ENCODE results near the gene ZNF423. TPM values are rescaled to one million over a fixed set of nuclear protein-coding genes. Genes with fewer than 3 reads are reported as not detected.

ZNF423 gene
- total and polyA plus RNA-seq, 10 donors, result 0.36 to 7.0 (median 3.7) TPM

DNA sequence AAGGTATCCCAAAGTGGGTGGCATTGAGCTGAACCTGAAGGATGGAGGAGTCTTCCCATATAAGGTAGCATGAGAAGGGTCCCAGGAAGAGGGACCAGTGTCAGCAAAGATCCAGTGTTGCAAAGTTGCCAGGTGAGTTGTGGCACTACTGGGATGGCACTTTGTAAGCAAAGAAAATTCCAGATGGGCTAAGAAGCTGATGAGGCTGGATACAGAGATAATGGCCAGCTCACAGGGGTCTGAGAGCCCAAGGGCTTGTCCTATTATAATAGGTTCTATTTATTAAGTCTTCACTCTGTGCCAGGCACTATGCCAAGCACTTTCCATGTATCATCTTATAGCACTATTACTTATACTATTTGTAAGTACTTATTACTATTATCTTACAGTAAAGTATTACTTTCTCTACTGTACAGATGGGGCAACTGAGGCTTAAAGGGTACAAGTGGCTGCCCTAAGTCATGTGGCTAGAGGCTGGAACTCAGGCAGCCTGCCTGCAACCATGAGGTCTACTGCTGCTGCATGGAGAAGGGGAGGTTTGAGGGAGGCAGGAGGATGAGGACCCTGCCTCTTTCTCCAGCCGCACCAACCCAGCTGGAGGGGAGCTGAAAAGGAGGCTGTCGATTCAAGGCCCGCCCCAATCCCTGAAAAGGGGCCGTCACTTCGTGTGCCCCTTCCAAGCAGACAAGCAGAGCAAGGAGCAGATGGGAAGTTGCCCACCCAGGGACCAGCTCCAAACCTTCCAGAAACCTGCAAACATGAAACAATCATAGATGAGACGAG is 395.8 kb downstream of the ZNF423 start:
- Histone ChIP-seq H3K36me3 (no peaks in the 10 kb centered on the region), H3K27ac (no peak overlapping the region), H3K9me3 (no peaks in the 10 kb centered on the region), H3K4me3 (no peak overlapping the region), H3K4me1 (peaks cover 0 to 26% (median 10%) of the 10 kb centered on the region in 6 donors), H3K27me3 (replicated peaks in 1 of 7) (peaks cover 0 to 23% (median 0%) of the 10 kb centered on the region in 7 donors)
- WGBS, 5 donors, result 80 to 92% (median 85%) methylated on average over 5 to 6 of the region's 6 CpGs
- intact Hi-C loops (cut with DNase I; ENCODE audit: low total_unique reads), result no loop called here
- TF ChIP-seq, protein P1, sequence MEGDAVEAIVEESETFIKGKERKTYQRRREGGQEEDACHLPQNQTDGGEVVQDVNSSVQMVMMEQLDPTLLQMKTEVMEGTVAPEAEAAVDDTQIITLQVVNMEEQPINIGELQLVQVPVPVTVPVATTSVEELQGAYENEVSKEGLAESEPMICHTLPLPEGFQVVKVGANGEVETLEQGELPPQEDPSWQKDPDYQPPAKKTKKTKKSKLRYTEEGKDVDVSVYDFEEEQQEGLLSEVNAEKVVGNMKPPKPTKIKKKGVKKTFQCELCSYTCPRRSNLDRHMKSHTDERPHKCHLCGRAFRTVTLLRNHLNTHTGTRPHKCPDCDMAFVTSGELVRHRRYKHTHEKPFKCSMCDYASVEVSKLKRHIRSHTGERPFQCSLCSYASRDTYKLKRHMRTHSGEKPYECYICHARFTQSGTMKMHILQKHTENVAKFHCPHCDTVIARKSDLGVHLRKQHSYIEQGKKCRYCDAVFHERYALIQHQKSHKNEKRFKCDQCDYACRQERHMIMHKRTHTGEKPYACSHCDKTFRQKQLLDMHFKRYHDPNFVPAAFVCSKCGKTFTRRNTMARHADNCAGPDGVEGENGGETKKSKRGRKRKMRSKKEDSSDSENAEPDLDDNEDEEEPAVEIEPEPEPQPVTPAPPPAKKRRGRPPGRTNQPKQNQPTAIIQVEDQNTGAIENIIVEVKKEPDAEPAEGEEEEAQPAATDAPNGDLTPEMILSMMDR (IDR thresholded peaks at IDR 0.05 in 8 of 11, conservative IDR thresholded peaks at IDR 0.05 in 3 of 11), result no peak
- TF ChIP-seq POLR2A (IDR thresholded peaks at IDR 0.05) (no peak), POLR2AphosphoS5 (IDR thresholded peaks at IDR 0.05) (no peak)
- peak; percentile 34 for DNase-seq

DNA sequence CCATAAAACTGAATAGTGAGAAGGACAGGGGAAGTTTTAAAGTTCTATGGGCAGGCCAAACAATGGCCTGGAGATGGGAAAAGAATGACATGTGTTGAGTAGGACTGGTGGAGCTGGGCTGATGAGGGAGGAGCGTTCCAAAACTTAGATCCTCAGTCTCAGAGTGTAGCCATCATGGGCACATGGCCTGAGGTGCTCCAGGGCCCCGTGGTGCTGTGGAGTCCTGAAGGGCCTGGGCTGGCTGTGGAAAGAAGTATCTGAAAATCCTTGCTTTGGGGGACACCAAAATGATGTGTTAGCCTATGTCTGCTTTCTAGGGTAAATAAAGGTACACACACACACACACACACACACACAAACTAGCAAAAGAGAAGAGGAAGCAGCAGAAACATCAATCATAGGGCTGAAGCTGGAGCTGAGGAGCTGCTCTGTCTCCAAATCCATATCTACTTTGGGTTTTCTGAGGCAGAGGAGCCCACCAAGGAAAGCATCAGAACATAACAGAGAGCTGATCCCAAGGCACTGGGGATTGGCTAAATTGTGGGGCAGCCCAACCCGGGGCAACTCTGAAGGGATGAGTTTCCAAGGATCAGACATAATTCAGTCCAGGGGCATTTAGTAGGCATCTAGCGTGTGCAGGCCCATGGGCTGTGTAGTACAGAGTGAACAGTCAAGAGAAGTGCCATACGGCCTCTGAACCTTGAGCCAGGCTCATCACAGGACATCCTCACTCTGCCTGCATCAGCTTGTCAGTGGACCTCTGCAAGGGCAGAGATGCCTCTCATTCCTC is 397.1 kb downstream of the ZNF423 start:
- no peak for TF ChIP-seq POLR2A (IDR thresholded peaks at IDR 0.05)
- TF ChIP-seq, protein P1 (IDR thresholded peaks at IDR 0.05 in 8 of 11, conservative IDR thresholded peaks at IDR 0.05 in 3 of 11), result no peak
- TF ChIP-seq POLR2AphosphoS5 (IDR thresholded peaks at IDR 0.05), result no peak
- WGBS, 5 donors, result 83 to 93% (median 91%) methylated on average over 5 of the region's 5 CpGs
- H3K27ac ChIP-seq, result no peak overlapping the region
- intact Hi-C loops (cut with DNase I; ENCODE audit: low total_unique reads), result no loop called here
- no peaks in the 10 kb centered on the region for H3K36me3 ChIP-seq
- no peaks in the 10 kb centered on the region for H3K9me3 ChIP-seq
- peak; percentile 59 for DNase-seq
- H3K4me1 ChIP-seq, result peaks cover 0 to 14% (median 9%) of the 10 kb centered on the region in 6 donors
- H3K27me3 ChIP-seq (replicated peaks in 1 of 7), result peaks cover 0 to 12% (median 0%) of the 10 kb centered on the region in 7 donors
- no peak overlapping the region for H3K4me3 ChIP-seq

DNA sequence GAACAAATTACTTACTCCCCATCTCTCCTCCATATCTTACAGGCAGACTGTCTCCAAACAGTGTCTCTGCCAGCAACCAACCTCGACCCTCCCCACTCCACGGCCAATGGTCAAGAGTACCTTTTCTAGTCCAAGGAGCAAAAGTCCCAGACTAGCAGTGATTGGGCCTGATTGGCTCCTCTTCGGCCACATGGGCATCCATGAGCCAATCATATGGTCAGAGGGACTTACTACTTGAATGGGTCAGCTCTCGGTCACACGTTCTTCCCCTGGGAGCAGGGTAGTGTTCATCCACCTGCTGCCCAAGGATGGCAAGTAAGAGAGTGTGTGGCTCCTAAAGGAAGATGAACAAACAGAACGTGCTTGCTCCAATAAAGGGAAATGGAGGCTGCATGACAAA is 397.7 kb downstream of the ZNF423 start:
- H3K9me3 ChIP-seq, result no peaks in the 10 kb centered on the region
- TF ChIP-seq POLR2A (IDR thresholded peaks at IDR 0.05), result no peak
- TF ChIP-seq, protein P1 (IDR thresholded peaks at IDR 0.05 in 8 of 11, conservative IDR thresholded peaks at IDR 0.05 in 3 of 11), result no peak
- TF ChIP-seq POLR2AphosphoS5 (IDR thresholded peaks at IDR 0.05), result no peak
- H3K4me3 ChIP-seq, result no peak overlapping the region
- intact Hi-C loops (cut with DNase I; ENCODE audit: low total_unique reads), result no loop called here
- no peaks in the 10 kb centered on the region for H3K36me3 ChIP-seq
- 84 to 95% (median 87%) methylated on average over 6 of the region's 6 CpGs for WGBS, 5 donors
- H3K27me3 ChIP-seq (replicated peaks in 1 of 7), result peaks cover 0 to 9% (median 0%) of the 10 kb centered on the region in 7 donors
- H3K27ac ChIP-seq, result no peak overlapping the region
- peak; percentile 51 for DNase-seq
- H3K4me1 ChIP-seq, result peaks cover 0 to 7% (median 3%) of the 10 kb centered on the region in 6 donors

DNA sequence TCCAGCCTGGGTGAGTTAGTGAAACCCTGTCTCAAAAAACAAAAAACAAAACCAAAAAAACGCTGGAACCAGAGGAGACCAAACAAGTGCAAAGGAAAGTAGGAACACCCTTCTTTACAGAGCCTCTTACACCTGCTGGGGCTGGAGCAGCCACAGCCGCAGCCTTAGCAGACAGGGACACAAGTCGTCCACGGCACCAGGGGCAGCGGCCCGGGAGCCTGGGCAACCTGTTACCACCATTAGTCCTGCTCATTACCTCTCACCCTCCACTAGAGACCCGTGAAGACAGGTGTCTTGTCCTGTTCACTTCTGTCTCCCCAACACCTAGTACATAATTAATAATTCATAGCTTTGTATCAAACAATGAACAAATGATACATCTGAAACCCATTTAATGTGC is 398.7 kb downstream of the ZNF423 start:
- Histone ChIP-seq H3K9me3 (no peaks in the 10 kb centered on the region), H3K36me3 (no peaks in the 10 kb centered on the region), H3K27ac (no peak overlapping the region), H3K4me1 (peaks cover 0 to 10% (median 0%) of the 10 kb centered on the region in 6 donors), H3K27me3 (replicated peaks in 1 of 7) (peaks cover 0 to 10% (median 0%) of the 10 kb centered on the region in 7 donors), H3K4me3 (no peak overlapping the region)
- intact Hi-C loops (cut with DNase I; ENCODE audit: low total_unique reads), result no loop called here
- DNase-seq, result peak; percentile 33
- WGBS, 5 donors, result 86 to 95% (median 90%) methylated on average over 7 of the region's 7 CpGs
- TF ChIP-seq POLR2A (IDR thresholded peaks at IDR 0.05) (no peak), POLR2AphosphoS5 (IDR thresholded peaks at IDR 0.05) (no peak)
- TF ChIP-seq, protein P1 (IDR thresholded peaks at IDR 0.05 in 8 of 11, conservative IDR thresholded peaks at IDR 0.05 in 3 of 11), result no peak
